HL-60 (cell line): ENCODE data around the gene SMIM38.
A peak's percentile ranks its signal among the peaks of the same experiment; 100 is the strongest.
"Not testable (repeated sequence)": the region's sequence is repeated elsewhere in the genome, so short reads cannot be mapped to it uniquely, and the experiment has no call there.

ENCODE experiments used
- DNase-seq, 2 experiments: peaks; one replicate each; pipeline ENCODE4 v3.0.0-alpha.2; 2010 to 2020; ENCODE audit warnings: low read depth in 1 of 2, low spot score in 1 of 2
- H3K27ac ChIP-seq: fragments of 250-450 bp; sonication (Bioruptor Pico); replicated peaks from 2 replicates; pipeline ENCODE4 v1.5.1; 2020; ENCODE audit warnings: mild to moderate bottlenecking, moderate library complexity
- H3K27me3 ChIP-seq: fragments of 250-450 bp; sonication (Bioruptor Pico); 2 replicates; pipeline ENCODE4 v1.5.1; 2021; ENCODE audit warnings: mild to moderate bottlenecking, moderate library complexity; ENCODE audit not compliant: insufficient read depth, poor library complexity, severe bottlenecking
- H3K4me3 ChIP-seq: replicated peaks from 2 replicates; pipeline ENCODE4 v1.5.1; 2011; ENCODE audit warnings: mild to moderate bottlenecking, control low read depth, low read length; ENCODE audit not compliant: insufficient read depth
- GABPA ChIP-seq: IDR thresholded peaks from 2 replicates; pipeline ENCODE4 v1.6.1; 2012; ENCODE audit warnings: low read depth
- POLR2AphosphoS5 ChIP-seq: IDR thresholded peaks from 2 replicates; pipeline ENCODE4 v1.6.1; 2012; ENCODE audit warnings: low read depth
- SPI1 ChIP-seq: IDR thresholded peaks from 2 replicates; pipeline ENCODE4 v1.6.1; 2012; ENCODE audit warnings: low read depth, mild to moderate bottlenecking, borderline replicate concordance
- TF ChIP-seq, protein P1 (sequence below): IDR thresholded peaks from 2 replicates; pipeline ENCODE4 v1.6.1; 2012; ENCODE audit warnings: low read depth; ENCODE audit not compliant: insufficient replicate concordance
- TF ChIP-seq, protein P2 (sequence below): IDR thresholded peaks from one replicate; pipeline ENCODE4 v1.5.1; 2011; ENCODE audit warnings: low read length, control low read depth, inconsistent platforms; ENCODE audit not compliant: insufficient read depth

Gene SMIM38

DNA sequence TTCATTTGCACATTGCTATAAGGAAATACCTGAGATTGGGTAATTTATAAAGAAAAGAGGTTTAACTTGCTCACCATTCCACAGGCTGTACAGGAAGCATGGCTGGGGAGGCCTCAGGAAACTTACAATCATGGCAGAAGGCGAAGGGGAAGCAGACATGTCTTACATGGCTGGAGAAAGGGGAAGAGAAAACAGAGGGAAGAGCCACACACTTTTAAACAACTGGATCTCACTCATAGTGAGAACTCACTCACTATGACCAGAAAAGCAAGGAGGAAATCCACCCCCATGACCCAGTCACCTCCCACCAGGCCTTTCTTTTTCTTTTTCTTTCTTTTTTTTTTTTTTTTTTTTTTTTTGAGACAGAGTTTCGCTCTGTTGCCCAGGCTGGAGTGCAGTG is 21.6 kb upstream of the SMIM38 start:
- H3K27me3 ChIP-seq, DNase-seq, H3K4me3 ChIP-seq, H3K27ac ChIP-seq: not testable (repeated sequence)
- peak; percentile 29; the same call in 1 of the 2 replicates for TF ChIP-seq SPI1

DNA sequence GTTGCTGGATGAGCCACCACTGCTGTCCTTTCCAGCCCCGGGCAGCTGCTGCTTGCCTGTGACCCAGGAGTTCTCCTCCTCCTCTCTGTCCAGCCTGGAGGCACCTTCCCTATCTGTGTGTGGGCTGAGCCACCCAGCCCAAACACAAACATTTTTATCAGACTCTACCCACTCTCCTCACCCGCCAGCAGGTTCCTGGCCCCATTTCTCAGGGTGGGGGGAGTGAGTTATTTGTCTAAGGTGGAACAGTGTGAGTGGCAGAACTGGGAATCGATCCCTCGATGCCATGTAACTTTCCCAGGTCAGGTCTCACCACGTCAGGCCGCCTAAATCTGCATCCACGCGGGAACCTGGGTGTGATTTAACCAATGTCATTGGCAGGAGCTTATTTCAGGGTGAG is 20.8 kb upstream of the SMIM38 start:
- H3K4me3 ChIP-seq, result no peak overlapping the region
- TF ChIP-seq POLR2AphosphoS5 (no peak), SPI1 (no peak), GABPA (no peak)
- TF ChIP-seq, protein P1, sequence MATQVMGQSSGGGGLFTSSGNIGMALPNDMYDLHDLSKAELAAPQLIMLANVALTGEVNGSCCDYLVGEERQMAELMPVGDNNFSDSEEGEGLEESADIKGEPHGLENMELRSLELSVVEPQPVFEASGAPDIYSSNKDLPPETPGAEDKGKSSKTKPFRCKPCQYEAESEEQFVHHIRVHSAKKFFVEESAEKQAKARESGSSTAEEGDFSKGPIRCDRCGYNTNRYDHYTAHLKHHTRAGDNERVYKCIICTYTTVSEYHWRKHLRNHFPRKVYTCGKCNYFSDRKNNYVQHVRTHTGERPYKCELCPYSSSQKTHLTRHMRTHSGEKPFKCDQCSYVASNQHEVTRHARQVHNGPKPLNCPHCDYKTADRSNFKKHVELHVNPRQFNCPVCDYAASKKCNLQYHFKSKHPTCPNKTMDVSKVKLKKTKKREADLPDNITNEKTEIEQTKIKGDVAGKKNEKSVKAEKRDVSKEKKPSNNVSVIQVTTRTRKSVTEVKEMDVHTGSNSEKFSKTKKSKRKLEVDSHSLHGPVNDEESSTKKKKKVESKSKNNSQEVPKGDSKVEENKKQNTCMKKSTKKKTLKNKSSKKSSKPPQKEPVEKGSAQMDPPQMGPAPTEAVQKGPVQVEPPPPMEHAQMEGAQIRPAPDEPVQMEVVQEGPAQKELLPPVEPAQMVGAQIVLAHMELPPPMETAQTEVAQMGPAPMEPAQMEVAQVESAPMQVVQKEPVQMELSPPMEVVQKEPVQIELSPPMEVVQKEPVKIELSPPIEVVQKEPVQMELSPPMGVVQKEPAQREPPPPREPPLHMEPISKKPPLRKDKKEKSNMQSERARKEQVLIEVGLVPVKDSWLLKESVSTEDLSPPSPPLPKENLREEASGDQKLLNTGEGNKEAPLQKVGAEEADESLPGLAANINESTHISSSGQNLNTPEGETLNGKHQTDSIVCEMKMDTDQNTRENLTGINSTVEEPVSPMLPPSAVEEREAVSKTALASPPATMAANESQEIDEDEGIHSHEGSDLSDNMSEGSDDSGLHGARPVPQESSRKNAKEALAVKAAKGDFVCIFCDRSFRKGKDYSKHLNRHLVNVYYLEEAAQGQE, result no peak
- DNase-seq, result no peak
- no peak overlapping the region for H3K27ac ChIP-seq
- no peaks in the 10 kb centered on the region for H3K27me3 ChIP-seq

DNA sequence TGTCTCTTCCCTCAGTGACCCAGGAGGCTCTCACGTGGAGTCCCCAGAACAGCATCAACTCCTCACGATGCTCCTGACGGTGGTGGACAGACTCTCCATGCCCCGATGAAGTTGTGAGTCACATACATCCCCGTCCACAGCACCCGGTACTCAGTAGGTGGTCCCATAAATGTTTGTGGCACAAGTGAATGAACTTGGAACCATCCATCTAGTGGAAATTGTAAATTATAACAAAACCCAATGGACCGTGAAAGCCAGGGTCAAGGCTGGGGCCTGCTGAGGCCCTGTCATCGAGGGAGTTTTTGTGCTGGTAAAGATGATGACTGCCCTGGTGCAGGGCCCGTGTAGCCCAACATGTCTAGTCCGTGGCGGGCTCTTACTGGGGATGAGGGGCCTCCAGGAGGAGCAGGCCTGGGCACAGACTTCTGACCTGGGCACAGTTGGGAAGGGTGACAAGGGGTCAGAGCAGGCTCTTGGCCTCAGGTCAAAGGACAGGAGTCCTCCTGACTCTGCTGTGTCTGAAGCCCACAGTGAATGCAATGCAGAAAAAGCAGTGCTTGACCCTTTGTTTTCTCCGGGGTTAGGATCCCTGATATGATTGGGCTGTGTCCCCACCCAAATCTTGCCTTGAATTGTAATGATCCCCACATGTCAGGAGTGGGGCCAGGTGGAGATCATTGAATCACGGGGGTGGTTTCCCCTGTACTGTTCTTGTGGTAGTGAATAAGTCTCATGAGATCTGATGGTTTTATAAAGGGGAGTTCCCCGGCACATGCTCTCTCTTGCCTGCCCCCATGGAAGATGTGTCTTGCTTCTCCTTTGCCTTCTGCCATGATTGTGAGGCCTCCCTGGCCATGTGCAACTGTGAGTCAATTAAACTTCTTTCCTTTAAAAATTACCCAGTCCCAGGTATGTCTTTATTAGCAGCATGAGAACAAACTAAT is 20.0 kb upstream of the SMIM38 start:
- TF ChIP-seq GABPA (no peak), POLR2AphosphoS5 (no peak)
- TF ChIP-seq, protein P2, sequence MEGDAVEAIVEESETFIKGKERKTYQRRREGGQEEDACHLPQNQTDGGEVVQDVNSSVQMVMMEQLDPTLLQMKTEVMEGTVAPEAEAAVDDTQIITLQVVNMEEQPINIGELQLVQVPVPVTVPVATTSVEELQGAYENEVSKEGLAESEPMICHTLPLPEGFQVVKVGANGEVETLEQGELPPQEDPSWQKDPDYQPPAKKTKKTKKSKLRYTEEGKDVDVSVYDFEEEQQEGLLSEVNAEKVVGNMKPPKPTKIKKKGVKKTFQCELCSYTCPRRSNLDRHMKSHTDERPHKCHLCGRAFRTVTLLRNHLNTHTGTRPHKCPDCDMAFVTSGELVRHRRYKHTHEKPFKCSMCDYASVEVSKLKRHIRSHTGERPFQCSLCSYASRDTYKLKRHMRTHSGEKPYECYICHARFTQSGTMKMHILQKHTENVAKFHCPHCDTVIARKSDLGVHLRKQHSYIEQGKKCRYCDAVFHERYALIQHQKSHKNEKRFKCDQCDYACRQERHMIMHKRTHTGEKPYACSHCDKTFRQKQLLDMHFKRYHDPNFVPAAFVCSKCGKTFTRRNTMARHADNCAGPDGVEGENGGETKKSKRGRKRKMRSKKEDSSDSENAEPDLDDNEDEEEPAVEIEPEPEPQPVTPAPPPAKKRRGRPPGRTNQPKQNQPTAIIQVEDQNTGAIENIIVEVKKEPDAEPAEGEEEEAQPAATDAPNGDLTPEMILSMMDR, result no peak
- Histone ChIP-seq H3K27ac (no peak overlapping the region), H3K27me3 (no peaks in the 10 kb centered on the region), H3K4me3 (no peak overlapping the region)
- DNase-seq, result no peak

DNA sequence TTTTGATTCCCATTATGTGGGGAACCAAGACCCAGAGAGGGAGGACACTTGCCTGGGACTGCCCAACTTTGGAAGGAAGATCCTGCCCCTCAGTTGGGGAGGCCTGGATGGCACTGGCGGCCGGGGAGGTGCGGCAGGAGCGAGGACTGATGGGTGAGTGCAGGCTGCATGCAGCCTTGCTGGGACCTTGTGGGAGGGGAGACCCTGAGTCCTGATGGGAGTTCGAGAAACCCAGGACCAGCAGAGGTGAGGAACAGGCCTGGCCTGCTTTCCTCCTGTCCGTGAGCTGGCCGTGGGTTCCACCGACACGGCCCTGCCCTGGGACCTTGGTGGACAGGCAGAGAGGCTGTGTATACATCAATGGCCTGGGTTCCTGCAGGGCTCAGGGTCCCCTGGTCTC is 19.3 kb upstream of the SMIM38 start:
- no peak overlapping the region for H3K27ac ChIP-seq
- TF ChIP-seq POLR2AphosphoS5, result no peak
- TF ChIP-seq, protein P2, result no peak
- no peak for TF ChIP-seq SPI1
- TF ChIP-seq, protein P1, result no peak
- no peak for TF ChIP-seq GABPA
- DNase-seq, result no peak
- H3K4me3 ChIP-seq, result no peak overlapping the region
- no peaks in the 10 kb centered on the region for H3K27me3 ChIP-seq
